ENCODE results near the gene WNT1.

Gene WNT1

DNA sequence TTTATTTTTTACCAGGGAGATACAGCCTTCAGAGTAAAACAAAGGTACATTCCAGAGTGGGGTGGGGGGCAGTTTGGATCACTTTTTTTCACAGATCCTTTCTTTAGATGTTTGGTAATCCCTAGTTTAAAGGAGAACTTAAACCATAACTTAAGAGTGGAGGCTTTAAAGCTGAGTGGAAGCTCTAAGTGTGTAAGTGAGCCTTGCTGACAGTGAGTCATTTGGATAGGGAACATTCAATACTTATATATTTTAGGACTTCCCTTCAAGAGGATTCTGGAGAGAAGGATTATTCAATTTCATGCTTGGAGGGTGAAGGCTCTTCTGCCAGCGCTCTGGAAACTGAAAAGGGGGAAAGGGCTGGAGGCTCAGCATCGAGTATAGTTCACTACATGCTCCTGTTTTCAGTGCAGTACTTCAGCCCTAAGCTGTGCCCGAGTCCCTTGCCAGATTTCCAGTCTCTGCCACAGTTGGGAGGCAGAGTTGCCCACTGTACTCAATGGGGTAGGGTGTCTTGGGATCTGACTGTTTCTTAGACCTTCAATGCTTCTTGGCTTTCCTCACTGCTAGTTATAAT lies 32.1 kb downstream of the WNT1 start:
- no peak for DNase-seq

- no peak for DNase-seq
Measured at GRCh38 chr12:49012739-49013138, 34.6 kb downstream of the WNT1 start.

DNA sequence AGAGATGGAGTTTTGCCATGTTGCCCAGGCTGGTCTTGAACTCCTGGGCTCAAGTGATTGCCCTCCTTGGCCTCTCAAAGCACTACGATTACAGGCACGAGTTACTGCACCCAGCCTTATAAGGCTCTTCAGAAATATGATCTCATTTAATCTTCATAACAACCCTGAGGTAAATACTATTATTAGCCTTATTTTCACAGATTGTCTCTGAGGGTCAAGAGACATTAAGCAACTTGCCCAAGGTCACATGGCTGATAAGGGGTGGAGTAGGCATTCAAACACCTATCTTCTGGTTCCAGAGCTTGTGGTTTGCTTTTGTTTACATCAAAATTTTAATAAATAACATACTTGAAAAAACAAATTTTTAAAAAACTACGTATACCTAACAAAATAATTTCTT lies 35.3 kb downstream of the WNT1 start:
- no peak for DNase-seq

GRCh38 chr12:49014547-49014946 lies 36.4 kb downstream of the WNT1 start:
- no peak for DNase-seq

- DNase-seq = no peak
Measured at GRCh38 chr12:49015196-49015595, 37.1 kb downstream of the WNT1 start.

GRCh38 chr12:49017891-49018260 lies 39.8 kb downstream of the WNT1 start:
- no peak for DNase-seq

DNA sequence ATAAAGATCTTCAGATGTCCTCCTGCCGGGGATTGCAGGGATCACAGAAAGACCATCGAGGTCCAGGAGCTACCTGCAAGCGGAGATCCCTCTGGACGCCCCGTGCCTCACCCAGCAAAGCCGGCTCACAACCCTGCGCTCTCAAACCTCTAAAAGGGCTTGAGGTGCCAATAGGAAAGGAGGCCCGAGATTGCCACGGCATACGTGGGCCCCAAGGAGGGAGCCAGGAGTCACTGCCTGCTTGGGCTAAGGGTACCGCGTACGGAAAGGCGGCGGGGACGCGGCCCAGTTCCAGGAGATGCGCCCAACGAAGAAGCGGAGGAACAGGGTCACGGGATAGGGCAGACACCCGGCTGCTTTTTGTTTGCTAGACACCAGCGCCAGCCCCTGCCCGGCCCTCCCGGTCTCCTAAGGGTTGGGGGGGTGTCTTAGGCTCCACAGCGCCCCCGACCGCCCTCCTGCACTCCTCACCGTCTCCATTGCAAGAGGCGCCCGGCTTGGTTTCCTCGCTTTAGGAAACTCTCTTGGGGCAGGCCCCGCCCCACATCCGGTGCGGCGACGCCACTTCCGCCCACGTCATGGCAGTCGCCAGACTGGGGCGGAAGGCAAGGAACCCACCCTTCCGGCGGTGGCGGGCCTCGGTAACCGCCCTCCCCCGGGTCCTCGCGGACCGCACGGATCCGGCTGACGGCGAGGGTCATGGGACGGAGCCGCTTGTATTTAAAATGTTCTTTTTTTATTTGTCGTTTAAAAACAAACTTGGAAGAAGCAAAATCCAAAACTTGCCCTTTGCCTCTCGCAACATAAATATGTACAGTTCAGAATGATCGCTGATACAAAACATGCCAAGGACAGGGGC lies 40.4 kb downstream of the WNT1 start, which contains the start of gene PRKAG1:
Gene PRKAG1, minus strand, starts transcription at position 516 of the 859 bp plus-strand sequence. Its CDS starts 36 bp downstream, at position 480.
- peak; percentile 84 to 92 for DNase-seq

GRCh38 chr12:49019120-49019430 lies 41.0 kb downstream of the WNT1 start:
- DNase-seq = no peak

- DNase-seq = no peak
Measured at GRCh38 chr12:49019443-49020324, 41.6 kb downstream of the WNT1 start.

GRCh38 chr12:49020441-49020840 lies 42.3 kb downstream of the WNT1 start:
- no peak for DNase-seq

DNA sequence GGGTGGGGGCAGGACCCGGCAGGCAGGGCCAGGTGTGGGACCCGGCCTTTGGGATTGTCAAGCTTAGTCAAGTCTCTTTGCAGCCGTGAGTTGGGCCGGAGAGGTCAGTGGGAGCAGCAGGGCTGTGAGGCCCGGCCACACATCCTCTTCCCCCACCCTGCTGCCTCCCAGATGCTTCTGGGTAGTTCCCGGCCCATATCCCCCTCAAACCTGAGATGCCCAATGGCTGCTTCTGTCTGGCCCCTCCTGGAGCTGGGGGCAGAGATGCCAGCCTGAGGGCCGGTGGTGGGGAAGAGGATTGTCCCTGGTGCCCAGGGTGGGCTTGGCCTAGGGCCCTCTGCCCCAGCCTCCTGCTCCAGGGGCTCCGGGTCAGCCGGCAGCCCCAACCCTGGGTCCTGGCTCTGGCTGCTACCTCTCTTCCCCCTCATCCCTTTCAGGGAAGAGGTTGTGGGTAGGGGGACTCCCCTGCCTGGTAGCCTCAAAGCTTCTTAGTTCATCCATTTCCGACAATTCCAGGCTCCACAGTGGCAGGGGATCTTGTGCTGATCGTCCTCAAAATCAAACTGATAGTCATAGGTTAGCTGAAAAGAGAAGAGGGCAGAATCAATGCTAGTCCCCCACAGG lies 43.3 kb downstream of the WNT1 start:
- DNase-seq = no peak

DNA sequence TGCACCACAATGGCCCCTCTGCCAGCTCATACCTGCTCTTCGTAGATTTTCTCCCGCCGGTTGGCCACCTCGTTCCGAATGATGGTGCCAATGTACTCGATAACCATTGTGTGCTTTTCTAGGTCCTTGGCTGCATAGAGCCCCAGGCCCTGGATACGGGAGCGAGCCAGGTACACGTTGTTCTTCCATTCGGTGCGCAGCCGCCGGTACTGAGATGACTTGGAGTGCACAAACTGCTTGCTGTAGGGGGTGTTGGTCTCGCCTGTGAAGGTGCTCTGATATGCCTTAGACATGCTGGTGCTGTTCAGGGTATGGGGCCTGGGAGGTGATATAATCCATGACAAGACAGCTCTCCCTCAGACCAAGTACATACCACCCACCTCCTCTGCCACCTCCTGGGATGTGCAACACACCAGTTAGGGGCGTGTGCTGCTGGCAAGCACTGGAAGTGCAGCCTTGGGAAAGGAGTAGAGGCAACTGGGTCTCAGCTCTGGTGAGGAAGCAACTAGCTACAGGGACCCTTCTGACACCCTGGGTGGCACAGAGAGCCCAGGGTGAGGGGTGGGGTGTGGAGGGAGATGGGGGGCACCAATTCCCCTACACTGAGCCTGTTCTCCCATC lies 44.5 kb downstream of the WNT1 start:
- DNase-seq = no peak

DNA sequence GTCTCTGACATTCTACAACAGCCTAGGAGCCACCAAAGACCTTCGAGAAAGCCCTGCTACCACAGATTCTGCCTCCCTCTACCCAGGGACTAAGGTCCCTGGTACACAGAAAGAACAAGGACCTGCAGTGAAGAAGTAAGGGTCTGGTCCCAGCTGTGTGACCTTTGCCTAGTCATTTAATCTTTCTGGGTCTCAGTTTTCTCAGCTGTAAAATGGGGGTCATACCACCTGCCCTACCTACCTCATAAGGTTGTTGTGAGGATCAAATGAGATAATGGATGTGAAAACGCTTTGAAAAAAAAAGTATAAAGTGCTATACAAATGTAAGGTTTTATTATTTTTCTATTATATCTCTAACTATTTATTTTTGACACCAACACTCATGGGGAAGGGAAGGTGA lies 45.7 kb downstream of the WNT1 start:
- DNase-seq = no peak

DNA sequence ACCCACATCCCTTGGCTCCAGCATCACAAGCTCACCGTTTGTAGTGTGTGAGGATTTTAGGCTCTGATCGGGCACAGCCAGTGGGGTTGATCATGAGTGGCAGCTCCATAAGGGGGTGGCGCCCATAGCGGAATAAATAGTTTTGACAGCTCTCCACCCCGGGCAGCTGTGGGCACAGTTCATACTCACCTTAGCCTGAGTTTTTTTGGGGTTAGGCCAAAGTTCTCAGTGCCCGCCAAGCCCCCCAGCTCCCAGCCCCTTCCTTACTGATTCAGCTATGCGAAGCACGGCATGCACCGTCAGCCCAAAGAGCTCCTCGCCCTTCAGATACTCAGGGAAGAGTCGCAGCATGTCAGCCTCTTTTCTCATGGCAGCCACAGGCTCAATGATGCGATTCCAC lies 46.4 kb downstream of the WNT1 start:
- no peak for DNase-seq

GRCh38 chr12:49025463-49025862 lies 47.3 kb downstream of the WNT1 start:
- no peak for DNase-seq

DNA sequence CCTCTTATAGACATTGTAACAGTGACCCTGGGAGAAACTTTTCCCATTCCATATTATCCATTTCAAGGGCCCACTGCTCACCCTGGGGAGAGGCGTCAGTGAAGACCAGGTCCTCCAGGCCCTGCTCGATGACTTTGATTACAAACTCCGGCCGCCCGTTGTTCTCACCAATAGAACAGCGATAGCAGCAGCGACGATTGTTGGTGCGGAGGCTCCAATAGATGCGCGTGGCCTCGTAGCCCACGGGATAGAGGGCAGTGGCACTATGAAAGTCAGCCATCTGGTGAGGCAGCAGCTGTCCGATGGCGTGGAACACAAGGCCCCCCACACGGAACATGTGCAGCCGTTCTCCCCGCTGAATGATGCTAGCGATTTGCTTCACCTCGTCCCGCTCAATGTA lies 48.0 kb downstream of the WNT1 start:
- DNase-seq = no peak

GRCh38 chr12:49026678-49027480 lies 48.8 kb downstream of the WNT1 start:
- DNase-seq = no peak

DNA sequence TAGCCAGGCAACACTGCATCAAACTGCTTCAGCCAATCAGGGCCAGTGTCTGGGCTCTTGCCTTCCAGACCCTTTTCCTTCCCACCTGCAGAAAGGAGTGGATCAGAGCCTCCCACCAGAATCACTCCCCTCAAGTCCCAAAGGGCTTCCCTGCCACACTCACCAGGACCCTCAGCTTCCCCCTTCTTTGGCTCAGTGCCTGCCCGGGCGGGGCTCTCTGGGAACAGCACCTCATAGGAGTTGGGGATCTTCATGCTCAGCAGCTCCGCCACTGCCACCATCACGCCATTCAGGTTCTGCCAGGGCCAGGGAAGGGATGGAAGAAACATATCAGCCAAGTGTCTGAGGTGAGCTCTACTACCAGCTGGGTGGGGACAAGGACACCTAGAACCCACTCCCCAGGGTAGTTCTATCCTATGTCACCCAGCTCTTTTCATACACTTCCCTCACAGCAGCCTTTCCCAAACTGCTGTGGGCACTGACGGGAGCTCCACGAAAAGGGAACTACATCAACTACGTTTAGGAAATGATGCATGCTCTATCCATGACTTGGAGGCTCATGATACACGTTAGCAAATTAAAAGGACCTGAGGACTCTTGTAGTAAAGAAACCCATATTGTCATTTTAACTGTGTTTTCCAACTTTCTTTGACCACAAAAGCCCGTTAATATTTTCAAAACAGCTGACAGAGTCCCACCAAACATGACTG lies 49.9 kb downstream of the WNT1 start:
- DNase-seq = no peak

- no peak for DNase-seq
Measured at GRCh38 chr12:49028666-49029275, 50.6 kb downstream of the WNT1 start.

GRCh38 chr12:49030119-49030518 lies 52.0 kb downstream of the WNT1 start:
- no peak for DNase-seq
